Panc1 (cell line): ENCODE data around the gene RSU1.

Experiments
- CTCF ChIP-seq: fragments of 450-650 bp; IDR thresholded peaks from 2 replicates; pipeline ENCODE4 v1.5.1; 2017; ENCODE audit warnings: mild to moderate bottlenecking
- POLR2AphosphoS5 ChIP-seq: IDR thresholded peaks from 2 replicates; pipeline ENCODE4 v1.6.1; 2012; ENCODE audit warnings: mild to moderate bottlenecking, low read depth, low read length, moderate library complexity

- TF ChIP-seq CTCF = no peak
- no peak for TF ChIP-seq POLR2AphosphoS5
Observed at GRCh38 chr10:16820018-16820417, 2.8 kb upstream of the RSU1 start.
